Hematopoietic multipotent progenitor cell treated with erythropoietin and hydrocortisone succinate and interleukin-3 and kit ligand, for 17 days (in vitro differentiated cells): ENCODE data around the gene MAP2K7.
"Not testable (repeated sequence)": the region's sequence is repeated elsewhere in the genome, so short reads cannot be mapped to it uniquely, and the experiment has no call there.

Experiments used
- DNase-seq: peaks from one replicate; pipeline ENCODE4 v3.0.0-alpha.2; 2015; ENCODE audit warnings: low spot score

Gene MAP2K7

GRCh38 chr19:7903244-7904073 is at the start of gene MAP2K7:
Gene MAP2K7, plus strand, starts transcription at chr19:7903877. Its CDS starts 68 bp downstream, at chr19:7903945.
- peak; percentile 100 for DNase-seq

DNA sequence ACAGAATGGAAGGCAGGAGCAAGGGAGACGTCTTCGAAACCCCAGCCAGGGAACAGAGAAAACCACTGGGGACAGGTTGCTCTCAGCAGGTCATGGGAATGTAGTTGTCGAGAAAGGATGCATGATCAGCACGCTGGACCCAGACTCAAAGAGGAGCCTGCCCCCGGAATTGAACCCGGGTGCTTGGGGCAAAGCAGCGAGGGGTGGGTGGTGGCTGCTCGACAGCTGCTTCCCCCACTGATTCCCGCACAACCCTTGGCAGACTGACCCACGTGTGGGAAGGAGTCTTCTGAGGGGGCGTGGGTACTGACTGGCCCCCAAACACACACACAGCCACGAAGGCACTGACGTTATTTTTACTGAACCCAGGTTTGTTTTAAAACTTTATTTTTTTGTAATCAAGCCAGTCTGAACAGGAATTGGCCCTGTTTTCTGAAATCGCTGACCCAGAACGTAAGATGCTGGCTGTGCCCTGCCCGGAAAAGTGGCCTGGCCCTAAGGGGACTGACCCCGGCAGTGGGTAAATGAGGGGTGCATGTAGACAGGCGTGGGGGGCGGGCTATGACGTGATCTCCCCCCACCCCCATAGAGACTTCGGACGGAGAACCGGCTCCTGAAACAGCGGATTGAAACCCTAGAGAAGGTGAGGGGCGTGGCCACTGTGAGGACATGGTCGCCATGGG is 48.1 kb upstream of the MAP2K7 start:
- no peak for DNase-seq

- DNase-seq, result no peak
These were observed 47.5 kb upstream of the MAP2K7 start for GRCh38 chr19:7856109-7856591.

DNA sequence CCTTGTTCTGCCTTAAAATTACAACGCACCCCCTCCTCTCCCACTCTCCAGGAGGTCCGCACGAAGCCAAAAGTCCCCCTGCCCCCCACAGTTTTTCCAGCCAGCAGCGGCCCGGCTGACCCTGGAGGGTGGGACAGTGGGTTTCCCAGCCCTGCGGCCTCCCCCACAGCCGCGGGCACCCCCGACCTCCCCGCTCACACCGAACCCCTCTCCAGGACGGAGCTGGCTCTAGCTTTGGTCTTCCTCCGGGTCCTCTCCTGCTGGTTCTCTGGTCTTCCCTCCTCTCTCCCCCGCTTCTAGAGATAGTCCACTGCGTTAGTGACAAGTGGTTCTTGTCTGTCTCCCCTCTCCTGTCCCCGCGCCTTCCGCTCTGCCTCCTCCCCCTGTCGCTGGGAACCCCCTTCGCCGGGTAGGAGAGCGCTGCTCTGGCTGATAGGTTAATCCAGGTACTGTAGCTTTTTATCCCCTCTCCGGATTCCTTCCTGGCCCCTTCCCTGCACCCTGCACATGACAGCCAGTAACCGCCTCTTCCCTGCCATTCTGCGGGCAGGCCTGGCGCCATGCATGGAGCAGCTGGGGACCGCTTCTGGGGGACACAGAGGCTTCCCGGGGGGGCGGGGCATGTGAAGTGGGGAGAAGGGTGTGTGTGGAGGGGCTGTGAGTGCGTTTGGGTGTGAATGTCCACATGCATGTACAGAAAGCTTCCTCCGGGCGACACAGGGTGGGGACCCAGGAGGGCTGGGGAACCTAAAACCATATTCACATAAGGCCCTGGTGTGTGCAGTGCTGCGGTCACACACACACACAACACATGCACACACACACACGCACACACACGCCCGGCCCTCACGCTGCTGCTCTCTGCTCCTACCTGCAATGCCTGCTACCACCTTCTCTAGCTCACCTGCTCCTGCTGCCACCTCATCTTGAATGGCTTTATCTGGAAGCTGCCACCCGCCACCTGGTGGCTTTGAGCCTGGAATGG is 46.7 kb upstream of the MAP2K7 start:
- DNase-seq, result no peak

DNA sequence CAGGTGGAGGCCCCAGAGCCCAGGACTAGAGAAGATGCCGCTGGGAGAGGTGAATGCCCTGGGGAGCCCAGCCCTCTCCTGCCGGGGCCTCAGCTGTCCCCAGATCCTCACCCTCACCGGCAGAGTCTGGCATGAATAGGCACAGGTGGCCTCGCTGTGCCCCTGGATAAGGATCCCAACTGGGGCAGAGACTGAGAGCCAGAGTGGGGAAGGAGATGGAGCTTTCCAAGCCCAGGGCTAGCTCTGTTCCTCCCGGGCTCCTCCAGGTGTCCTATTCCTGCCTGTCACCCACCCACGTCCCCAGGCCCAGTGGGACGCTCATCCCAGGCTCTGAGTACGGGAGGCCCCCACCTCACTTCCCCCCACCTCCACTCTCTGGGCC is 46.0 kb upstream of the MAP2K7 start:
- DNase-seq, result no peak

GRCh38 chr19:7858109-7858770 is 45.4 kb upstream of the MAP2K7 start:
- DNase-seq, result no peak

DNA sequence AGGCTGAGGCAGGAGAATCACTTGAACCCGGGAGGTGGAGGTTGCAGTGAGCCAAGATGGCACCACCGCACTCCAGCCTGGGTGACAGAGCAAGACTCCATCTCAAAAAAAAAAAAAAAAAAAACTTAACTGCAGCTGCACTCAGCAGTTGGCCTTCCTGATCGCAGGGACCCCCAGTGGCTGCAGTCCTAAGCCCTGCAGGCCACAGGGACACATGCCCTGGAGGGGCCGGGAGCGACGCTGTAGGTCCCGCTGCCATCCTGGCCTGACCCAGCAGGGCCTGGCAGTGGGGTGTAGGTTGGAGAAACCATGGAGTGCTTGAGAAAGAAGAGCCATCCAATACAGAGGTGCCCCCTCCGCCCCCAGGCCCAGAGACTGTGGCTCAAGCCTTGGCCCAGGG is 44.6 kb upstream of the MAP2K7 start:
- DNase-seq, result not testable (repeated sequence)

GRCh38 chr19:7859831-7860713 is 43.6 kb upstream of the MAP2K7 start:
- no peak for DNase-seq

DNA sequence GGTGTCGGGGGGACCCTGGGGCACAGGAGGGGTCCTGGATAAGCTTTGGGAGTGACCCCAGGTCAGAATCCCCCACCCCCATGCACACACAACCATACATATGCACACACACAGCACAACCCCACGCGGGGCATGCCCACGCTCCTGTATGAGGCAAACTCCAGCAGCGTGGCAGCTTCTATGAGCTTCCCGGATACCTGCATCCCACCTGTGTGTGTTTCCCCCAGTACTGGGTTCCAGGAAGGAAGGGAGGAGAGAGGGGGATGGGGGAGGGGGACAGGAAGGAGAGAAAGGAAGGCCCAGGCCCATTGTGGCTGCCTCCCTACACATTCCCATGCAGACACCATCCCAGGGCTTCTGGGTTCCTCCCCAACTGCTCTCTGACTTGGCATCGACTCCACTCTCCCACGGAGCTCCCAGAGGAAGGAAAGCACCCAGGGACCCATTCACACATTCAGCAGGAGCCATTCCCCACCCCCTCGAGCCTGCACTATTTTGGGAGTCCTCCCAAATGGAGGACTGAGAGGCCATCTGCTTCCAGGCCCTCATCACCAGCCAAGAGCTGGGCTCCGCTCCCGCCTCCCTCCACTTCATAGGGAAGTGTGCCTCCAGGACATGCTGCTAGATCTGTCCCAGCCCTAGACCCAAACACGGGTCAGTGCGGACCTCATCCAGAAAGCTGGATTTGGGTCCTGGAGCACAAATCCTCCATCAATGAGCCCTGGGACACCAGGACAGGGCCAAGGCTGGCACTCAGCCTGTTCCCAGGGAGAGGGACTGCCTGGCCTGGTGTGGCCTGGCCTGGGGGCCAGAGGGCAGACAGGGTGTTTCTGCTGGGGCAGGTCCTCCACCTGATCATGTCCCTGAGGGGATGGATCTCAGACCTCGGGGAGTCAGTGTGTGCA is 42.7 kb upstream of the MAP2K7 start:
- no peak for DNase-seq

DNA sequence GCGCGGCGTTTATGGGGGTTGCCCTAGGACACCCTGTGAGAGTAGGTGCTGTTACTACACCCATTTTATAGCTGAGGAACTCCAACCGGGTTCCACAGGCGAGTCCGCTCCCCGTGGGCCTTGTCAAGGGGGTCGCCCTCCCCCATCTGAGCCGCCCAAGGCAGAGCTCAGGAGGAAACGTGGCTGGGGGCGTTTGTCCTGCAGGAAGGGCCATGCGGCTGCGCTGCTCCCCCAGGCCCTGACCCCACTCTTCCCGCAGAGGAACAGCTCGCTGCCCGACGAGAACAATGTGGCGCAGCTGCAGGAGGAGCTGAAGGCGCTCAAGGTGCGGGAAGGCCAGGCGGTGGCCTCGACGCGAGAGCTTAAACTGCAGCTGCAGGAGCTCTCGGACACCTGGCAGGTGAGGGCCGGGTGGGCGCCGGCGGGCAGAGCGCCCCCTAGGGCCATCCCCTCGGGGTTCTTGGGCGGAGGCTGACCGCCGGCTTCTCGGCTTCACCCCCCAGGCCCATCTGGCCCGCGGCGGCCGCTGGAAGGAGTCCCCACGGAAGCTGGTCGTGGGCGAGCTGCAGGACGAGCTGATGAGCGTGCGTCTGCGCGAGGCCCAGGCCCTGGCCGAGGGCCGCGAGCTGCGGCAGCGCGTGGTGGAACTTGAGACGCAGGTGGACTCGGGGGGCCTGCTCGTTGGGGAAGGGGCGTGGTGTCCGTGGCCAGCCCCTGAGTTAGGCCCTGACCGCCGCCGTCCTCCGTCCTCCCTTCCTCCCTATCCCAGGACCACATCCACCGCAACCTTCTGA is 41.9 kb upstream of the MAP2K7 start:
- no peak for DNase-seq

GRCh38 chr19:7862413-7862951 is 41.2 kb upstream of the MAP2K7 start:
- peak; percentile 41 for DNase-seq

DNA sequence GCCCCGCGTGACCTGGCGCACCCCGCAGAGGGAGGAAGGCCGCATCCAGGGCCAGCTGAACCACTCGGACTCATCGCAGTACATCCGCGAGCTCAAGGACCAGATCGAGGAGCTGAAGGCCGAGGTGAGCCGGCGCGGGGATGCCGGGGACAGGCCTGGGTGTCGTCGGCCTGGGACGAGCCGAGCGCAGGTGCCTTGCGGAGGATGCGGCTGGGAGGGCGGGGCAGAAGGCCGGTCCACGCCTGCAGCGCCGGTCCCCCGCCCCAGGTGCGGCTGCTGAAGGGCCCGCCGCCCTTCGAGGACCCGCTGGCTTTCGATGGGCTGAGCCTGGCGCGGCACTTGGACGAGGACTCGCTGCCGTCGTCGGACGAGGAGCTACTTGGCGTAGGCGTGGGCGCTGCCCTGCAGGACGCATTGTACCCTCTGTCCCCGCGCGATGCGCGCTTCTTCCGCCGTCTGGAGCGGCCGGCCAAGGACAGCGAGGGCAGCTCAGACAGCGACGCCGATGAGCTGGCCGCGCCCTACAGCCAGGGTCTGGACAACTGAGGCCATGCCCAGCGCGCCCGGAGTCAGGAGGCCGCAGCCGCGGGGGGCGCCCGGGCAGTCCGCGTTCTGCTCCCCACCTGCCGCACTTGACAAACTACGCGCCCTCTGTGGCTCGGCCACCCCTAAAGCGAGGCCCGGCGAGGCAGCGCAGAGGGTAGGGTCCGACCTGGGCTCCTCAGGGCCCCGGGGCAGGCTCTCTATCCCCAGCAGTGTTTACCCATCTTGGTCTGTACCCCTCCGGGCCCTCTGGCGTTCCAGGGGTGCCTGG is 40.3 kb upstream of the MAP2K7 start:
- DNase-seq, result no peak

GRCh38 chr19:7863971-7864689 is 39.5 kb upstream of the MAP2K7 start:
- no peak for DNase-seq

DNA sequence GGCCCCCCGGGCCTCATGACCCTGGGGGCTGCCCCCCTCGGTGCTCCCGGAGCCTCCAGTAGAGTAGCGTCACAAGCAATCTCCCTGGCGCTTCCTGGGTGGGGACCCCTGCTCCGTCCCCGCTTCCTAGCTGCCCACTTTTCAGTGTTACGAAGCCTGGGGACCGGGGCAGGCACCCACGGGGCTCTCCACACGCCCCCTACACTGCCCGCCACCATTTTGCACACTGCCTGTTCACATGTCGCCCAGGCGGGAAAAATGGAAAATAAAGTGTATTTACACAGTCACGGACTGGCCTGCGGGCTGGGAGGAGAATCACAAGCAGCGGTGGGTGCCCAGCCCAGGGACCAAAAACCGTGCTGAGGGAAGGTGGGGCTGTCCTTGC is 39.0 kb upstream of the MAP2K7 start:
- no peak for DNase-seq

- no peak for DNase-seq
These were observed 38.3 kb upstream of the MAP2K7 start for GRCh38 chr19:7865262-7865911.

DNA sequence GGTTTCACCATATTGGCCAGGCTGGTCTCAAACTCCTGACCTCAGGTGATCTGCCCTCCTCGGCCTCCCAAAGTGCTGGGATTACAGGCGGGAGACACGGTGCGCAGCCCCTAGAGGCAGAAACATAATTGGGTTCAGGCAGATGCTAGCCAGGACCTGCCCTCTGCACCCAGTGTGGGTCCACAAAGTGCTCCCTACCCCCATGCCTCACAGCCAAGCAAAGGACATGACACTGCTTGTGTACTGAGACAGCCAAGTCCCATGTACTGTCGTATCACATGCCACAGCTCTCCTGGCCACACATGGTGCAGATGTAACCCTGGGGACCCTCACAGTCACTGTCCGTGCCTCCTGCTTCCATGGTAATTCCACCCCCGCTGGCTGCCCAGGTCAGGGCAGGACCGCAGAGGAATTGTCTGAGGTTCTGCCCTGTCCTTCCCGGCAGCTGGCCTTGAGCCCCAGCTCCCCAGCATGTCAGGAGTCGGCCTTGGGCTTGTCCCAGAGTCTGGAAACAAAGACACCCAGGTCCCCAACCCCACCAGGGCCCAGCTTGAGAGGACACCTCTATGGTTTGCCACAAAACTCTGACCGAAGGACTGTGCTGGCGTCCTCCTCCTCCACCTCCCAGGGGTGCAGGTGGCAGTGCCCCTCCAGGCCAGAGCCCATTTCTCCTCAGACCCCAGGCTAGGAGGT is 37.1 kb upstream of the MAP2K7 start:
- no peak for DNase-seq
